Liver (tissue), 9 donors: ENCODE results near the gene TEX10. TPM values are rescaled to one million over a fixed set of nuclear protein-coding genes. Genes with fewer than 3 reads are reported as not detected.

Experiments used
- DNase-seq: peaks from one replicate; pipeline ENCODE4 v3.0.0-alpha.2; 2017; ENCODE audit warnings: low spot score
- H3K27ac ChIP-seq, 2 donors: one replicate each; pipeline ENCODE4 v1.7.0; 2013; ENCODE audit warnings: inconsistent platforms in 2 of 2, low read length in 2 of 2, control low read depth in 1 of 2, low read depth in 1 of 2, mild to moderate bottlenecking in 1 of 2
- H3K27me3 ChIP-seq, 4 donors: one replicate each; pipeline versions ENCODE4 v1.6.1 to v1.7.0; 2013; ENCODE audit warnings: low read length in 3 of 4, inconsistent platforms in 1 of 4, mild to moderate bottlenecking in 1 of 4, moderate library complexity in 1 of 4; ENCODE audit not compliant: control insufficient read depth in 4 of 4, insufficient read depth in 4 of 4
- H3K36me3 ChIP-seq, 4 donors: one replicate each; pipeline versions ENCODE4 v1.6.1 to v1.7.0; 2013; ENCODE audit warnings: low read length in 3 of 4, mild to moderate bottlenecking in 3 of 4, low read depth in 1 of 4, moderate library complexity in 1 of 4; ENCODE audit not compliant: control insufficient read depth in 4 of 4, insufficient read depth in 3 of 4
- H3K4me1 ChIP-seq, 4 donors: one replicate each; pipeline versions ENCODE4 v1.6.1 to v1.7.0; 2013; ENCODE audit warnings: low read length in 3 of 4, mild to moderate bottlenecking in 3 of 4, moderate library complexity in 1 of 4; ENCODE audit not compliant: control insufficient read depth in 4 of 4, insufficient read depth in 4 of 4
- H3K4me3 ChIP-seq, 3 donors: one replicate each; pipeline versions ENCODE4 v1.6.1 to v1.7.0; 2013; ENCODE audit warnings: low read length in 3 of 3, control low read depth in 1 of 3, low read depth in 1 of 3, mild to moderate bottlenecking in 1 of 3
- H3K9ac ChIP-seq, 2 donors: one replicate each; pipeline ENCODE4 v1.7.0; 2013; ENCODE audit warnings: low read length in 2 of 2, mild to moderate bottlenecking in 2 of 2, moderate library complexity in 2 of 2, control low read depth in 1 of 2, low read depth in 1 of 2
- H3K9me3 ChIP-seq, 4 donors: one replicate each; pipeline versions ENCODE4 v1.6.1 to v1.7.0; 2013; ENCODE audit warnings: low read length in 3 of 4; ENCODE audit not compliant: control insufficient read depth in 4 of 4
- FOXA1 ChIP-seq: IDR thresholded peaks from 2 replicates; pipeline ENCODE4 v1.6.1; 2016; ENCODE audit warnings: antibody characterized with exemption
- FOXA2 ChIP-seq: IDR thresholded peaks from 2 replicates; pipeline ENCODE4 v1.6.1; 2016; ENCODE audit warnings: antibody characterized with exemption
- HNF4A ChIP-seq, 2 donors: conservative IDR thresholded peaks; 2 replicates each; pipeline ENCODE4 v1.6.1; 2016; ENCODE audit warnings: antibody characterized with exemption in 2 of 2, mild to moderate bottlenecking in 2 of 2
- HNF4G ChIP-seq: IDR thresholded peaks from 2 replicates; pipeline ENCODE4 v1.6.1; 2016; ENCODE audit warnings: antibody characterized with exemption
- JUND ChIP-seq, 2 donors: IDR thresholded peaks; 2 replicates each; pipeline ENCODE4 v1.6.1; 2016; ENCODE audit warnings: antibody characterized with exemption in 2 of 2
- NR2F2 ChIP-seq: IDR thresholded peaks from 2 replicates; pipeline ENCODE4 v1.6.1; 2016; ENCODE audit warnings: antibody characterized with exemption
- RAD21 ChIP-seq, 2 donors: IDR thresholded peaks; 2 replicates each; pipeline ENCODE4 v1.6.1; 2016; ENCODE audit warnings: antibody characterized with exemption in 2 of 2, mild to moderate bottlenecking in 2 of 2
- RXRA ChIP-seq, 2 donors: IDR thresholded peaks; 2 replicates each; pipeline ENCODE4 v1.6.1; 2017 to 2018; ENCODE audit warnings: antibody characterized with exemption in 2 of 2, mild to moderate bottlenecking in 1 of 2
- SP1 ChIP-seq: IDR thresholded peaks from 2 replicates; pipeline ENCODE4 v1.6.1; 2018; ENCODE audit warnings: antibody characterized with exemption, mild to moderate bottlenecking
- TAF1 ChIP-seq: conservative IDR thresholded peaks from 2 replicates; pipeline ENCODE4 v1.6.1; 2016; ENCODE audit warnings: antibody characterized with exemption, mild to moderate bottlenecking
- WGBS: extraction: QIAGEN DNeasy Blood & Tissue Kit; methylation state at CpG from one replicate; pipeline ENCODE4 v1.1.7; 2013; 5-methylcytosine and 5-hydroxymethylcytosine counted together
- polyA plus RNA-seq, 2 donors: library from polyadenylated mRNA; stranded (reverse) in 1 of 2; unstranded in 1 of 2; fragments of 200-250 nt in 1 of 2; fragments of >200 nt in 1 of 2; fragmentation: Nextera tagmentation in 1 of 2; extraction: Ambion mirVana in 1 of 2; gene quantifications; one replicate each; pipeline versions ENCODE4 v1.2.1 to v1.2.3, GENCODE V29; 2013 to 2015
- total RNA-seq, 2 donors: library from RNA; depleted of rRNA; stranded (reverse); fragments of >200 nt; gene quantifications; one replicate each; pipeline ENCODE4 v1.2.3, GENCODE V29; 2014
- TF ChIP-seq, protein P1 (sequence below): IDR thresholded peaks from 2 replicates; pipeline ENCODE4 v1.6.1; 2016; ENCODE audit warnings: antibody characterized with exemption
- TF ChIP-seq, protein P2 (sequence below): IDR thresholded peaks from 2 replicates; pipeline ENCODE4 v1.6.1; 2016; ENCODE audit warnings: antibody characterized with exemption
- TF ChIP-seq, protein P3 (sequence below): fragments of 150-350 bp; IDR thresholded peaks from 2 replicates; pipeline ENCODE4 v1.5.1; 2017; ENCODE audit warnings: improper control_type of control experiment, low read depth, low read length; ENCODE audit not compliant: missing input control
- TF ChIP-seq, protein P4 (sequence below): IDR thresholded peaks from 2 replicates; pipeline ENCODE4 v1.6.1; 2016; ENCODE audit warnings: antibody characterized with exemption, mild to moderate bottlenecking
- donor health status: healthy.
- donor health status: healthy.
- donor health status: healthy.
- donor health status: healthy.
- donor health status: healthy.

TEX10 gene
- total and polyA plus RNA-seq, 4 donors: 3.3 to 10.0 (median 6.1) TPM

DNA sequence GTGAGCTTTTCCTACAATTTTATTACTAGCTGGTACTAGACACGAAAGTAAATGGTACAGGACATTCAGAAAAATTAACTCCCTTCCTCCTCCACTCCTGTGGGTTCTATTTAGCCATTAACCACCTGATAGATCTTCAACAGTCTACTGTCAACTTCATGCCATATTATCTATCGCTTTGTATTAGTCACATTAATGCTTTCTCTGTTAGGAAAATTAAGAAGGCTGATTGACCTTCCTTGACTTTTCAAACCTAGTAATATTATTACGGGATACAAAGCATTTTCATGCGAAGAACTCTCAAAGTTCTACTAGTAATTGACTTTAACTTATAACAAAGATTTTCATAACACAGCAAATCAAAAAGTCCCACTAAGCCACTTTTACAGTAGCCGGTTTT lies 1.2 kb downstream of the TEX10 start:
- Histone ChIP-seq H3K9ac (peak overlapping the region in 1 of 2 donors; percentile 86), H3K27me3 (no peaks in the 10 kb centered on the region), H3K4me3 (peak overlapping the region; percentile 84 to 94 (median 92)), H3K4me1 (peaks cover 0 to 17% (median 0%) of the 10 kb centered on the region in 4 donors), H3K36me3 (no peaks in the 10 kb centered on the region), H3K27ac (no peak overlapping the region), H3K9me3 (no peaks in the 10 kb centered on the region)
- 53% methylated on average over 5 of the region's 5 CpGs for WGBS
- TF ChIP-seq NR2F2: no peak
- TF ChIP-seq, protein P1, sequence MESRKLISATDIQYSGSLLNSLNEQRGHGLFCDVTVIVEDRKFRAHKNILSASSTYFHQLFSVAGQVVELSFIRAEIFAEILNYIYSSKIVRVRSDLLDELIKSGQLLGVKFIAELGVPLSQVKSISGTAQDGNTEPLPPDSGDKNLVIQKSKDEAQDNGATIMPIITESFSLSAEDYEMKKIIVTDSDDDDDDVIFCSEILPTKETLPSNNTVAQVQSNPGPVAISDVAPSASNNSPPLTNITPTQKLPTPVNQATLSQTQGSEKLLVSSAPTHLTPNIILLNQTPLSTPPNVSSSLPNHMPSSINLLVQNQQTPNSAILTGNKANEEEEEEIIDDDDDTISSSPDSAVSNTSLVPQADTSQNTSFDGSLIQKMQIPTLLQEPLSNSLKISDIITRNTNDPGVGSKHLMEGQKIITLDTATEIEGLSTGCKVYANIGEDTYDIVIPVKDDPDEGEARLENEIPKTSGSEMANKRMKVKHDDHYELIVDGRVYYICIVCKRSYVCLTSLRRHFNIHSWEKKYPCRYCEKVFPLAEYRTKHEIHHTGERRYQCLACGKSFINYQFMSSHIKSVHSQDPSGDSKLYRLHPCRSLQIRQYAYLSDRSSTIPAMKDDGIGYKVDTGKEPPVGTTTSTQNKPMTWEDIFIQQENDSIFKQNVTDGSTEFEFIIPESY: no peak
- TF ChIP-seq FOXA1: no peak
- TF ChIP-seq TAF1: no peak
- no peak for DNase-seq

DNA sequence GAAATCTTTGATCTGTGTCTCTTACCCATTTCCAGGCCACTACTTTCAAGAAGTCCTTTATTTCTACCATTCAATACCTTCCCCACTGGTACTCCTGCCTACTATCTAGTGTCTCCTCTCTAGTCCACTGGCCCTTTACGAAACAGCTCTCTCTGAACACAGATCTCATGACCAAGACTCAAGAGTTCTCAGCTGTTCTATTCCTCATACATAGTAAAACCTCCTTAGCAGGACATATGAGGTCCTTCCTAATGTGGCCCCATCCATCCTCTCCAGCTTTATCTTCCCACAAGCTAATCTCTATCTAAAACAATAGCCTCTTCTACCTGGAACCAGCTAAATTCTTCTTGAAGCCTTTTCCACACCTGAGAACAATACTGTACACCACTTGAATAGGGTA lies 2.6 kb downstream of the TEX10 start:
- no peak overlapping the region for H3K9ac ChIP-seq

More for the DNA sequence above, 2.6 kb downstream of the TEX10 start:
- Histone ChIP-seq H3K9me3 (no peaks in the 10 kb centered on the region), H3K4me3 (no peak overlapping the region), H3K27ac (no peak overlapping the region), H3K4me1 (peaks cover 0 to 17% (median 0%) of the 10 kb centered on the region in 4 donors), H3K36me3 (peaks cover 0 to 3% (median 0%) of the 10 kb centered on the region in 4 donors), H3K27me3 (no peaks in the 10 kb centered on the region)
- 98% methylated on average over 1 of the region's 1 CpG for WGBS
- DNase-seq: no peak
- TF ChIP-seq FOXA2: no peak
- no peak for TF ChIP-seq NR2F2
- TF ChIP-seq, protein P2, sequence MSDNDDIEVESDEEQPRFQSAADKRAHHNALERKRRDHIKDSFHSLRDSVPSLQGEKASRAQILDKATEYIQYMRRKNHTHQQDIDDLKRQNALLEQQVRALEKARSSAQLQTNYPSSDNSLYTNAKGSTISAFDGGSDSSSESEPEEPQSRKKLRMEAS: no peak
- TF ChIP-seq, protein P3, sequence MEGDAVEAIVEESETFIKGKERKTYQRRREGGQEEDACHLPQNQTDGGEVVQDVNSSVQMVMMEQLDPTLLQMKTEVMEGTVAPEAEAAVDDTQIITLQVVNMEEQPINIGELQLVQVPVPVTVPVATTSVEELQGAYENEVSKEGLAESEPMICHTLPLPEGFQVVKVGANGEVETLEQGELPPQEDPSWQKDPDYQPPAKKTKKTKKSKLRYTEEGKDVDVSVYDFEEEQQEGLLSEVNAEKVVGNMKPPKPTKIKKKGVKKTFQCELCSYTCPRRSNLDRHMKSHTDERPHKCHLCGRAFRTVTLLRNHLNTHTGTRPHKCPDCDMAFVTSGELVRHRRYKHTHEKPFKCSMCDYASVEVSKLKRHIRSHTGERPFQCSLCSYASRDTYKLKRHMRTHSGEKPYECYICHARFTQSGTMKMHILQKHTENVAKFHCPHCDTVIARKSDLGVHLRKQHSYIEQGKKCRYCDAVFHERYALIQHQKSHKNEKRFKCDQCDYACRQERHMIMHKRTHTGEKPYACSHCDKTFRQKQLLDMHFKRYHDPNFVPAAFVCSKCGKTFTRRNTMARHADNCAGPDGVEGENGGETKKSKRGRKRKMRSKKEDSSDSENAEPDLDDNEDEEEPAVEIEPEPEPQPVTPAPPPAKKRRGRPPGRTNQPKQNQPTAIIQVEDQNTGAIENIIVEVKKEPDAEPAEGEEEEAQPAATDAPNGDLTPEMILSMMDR: no peak
- TF ChIP-seq RAD21 (IDR thresholded peaks at IDR 0.05): no peak
- no peak for TF ChIP-seq SP1
- TF ChIP-seq HNF4A (conservative IDR thresholded peaks at IDR 0.05): no peak
- no peak for TF ChIP-seq JUND (IDR thresholded peaks at IDR 0.05)
- TF ChIP-seq HNF4G: no peak
- TF ChIP-seq TAF1: no peak
- TF ChIP-seq, protein P4, sequence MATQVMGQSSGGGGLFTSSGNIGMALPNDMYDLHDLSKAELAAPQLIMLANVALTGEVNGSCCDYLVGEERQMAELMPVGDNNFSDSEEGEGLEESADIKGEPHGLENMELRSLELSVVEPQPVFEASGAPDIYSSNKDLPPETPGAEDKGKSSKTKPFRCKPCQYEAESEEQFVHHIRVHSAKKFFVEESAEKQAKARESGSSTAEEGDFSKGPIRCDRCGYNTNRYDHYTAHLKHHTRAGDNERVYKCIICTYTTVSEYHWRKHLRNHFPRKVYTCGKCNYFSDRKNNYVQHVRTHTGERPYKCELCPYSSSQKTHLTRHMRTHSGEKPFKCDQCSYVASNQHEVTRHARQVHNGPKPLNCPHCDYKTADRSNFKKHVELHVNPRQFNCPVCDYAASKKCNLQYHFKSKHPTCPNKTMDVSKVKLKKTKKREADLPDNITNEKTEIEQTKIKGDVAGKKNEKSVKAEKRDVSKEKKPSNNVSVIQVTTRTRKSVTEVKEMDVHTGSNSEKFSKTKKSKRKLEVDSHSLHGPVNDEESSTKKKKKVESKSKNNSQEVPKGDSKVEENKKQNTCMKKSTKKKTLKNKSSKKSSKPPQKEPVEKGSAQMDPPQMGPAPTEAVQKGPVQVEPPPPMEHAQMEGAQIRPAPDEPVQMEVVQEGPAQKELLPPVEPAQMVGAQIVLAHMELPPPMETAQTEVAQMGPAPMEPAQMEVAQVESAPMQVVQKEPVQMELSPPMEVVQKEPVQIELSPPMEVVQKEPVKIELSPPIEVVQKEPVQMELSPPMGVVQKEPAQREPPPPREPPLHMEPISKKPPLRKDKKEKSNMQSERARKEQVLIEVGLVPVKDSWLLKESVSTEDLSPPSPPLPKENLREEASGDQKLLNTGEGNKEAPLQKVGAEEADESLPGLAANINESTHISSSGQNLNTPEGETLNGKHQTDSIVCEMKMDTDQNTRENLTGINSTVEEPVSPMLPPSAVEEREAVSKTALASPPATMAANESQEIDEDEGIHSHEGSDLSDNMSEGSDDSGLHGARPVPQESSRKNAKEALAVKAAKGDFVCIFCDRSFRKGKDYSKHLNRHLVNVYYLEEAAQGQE: no peak
- TF ChIP-seq RXRA (IDR thresholded peaks at IDR 0.05): no peak
- TF ChIP-seq, protein P1: no peak
